Loucy (cell line): Measurements from ENCODE around the gene MICU2.

ENCODE experiments used
- H2AFZ ChIP-seq: fragments of 200-600 bp; sonication (generic); 2 replicates; pipeline ENCODE4 v1.6.0; 2016; ENCODE audit warnings: antibody characterized with exemption, mild to moderate bottlenecking, low read length, moderate library complexity
- H3F3A ChIP-seq: fragments of 200-600 bp; 2 replicates; pipeline ENCODE4 v1.6.0; 2016; ENCODE audit warnings: antibody characterized with exemption, low read depth, mild to moderate bottlenecking
- H3K27me3 ChIP-seq: fragments of 200-600 bp; sonication (generic); 2 replicates; pipeline ENCODE4 v1.6.1; 2014; ENCODE audit warnings: low read length, mild to moderate bottlenecking; ENCODE audit not compliant: insufficient read depth, poor library complexity, severe bottlenecking
- H3K36me3 ChIP-seq: fragments of 200-600 bp; sonication (generic); 2 replicates; pipeline ENCODE4 v1.6.1; 2016; ENCODE audit warnings: low read length; ENCODE audit not compliant: insufficient read depth
- H3K4me1 ChIP-seq: fragments of 200-600 bp; sonication (generic); 2 replicates; pipeline ENCODE4 v1.5.1; 2014; ENCODE audit warnings: low read length, mild to moderate bottlenecking; ENCODE audit not compliant: insufficient read depth, poor library complexity, severe bottlenecking
- H3K4me2 ChIP-seq: fragments of 200-600 bp; sonication (generic); 2 replicates; pipeline ENCODE4 v1.6.0; 2014; ENCODE audit warnings: antibody characterized with exemption, low read length, low read depth, mild to moderate bottlenecking; ENCODE audit not compliant: poor library complexity, severe bottlenecking
- H3K4me3 ChIP-seq: fragments of 200-600 bp; sonication (generic); 2 replicates; pipeline ENCODE4 v1.5.1; 2014; ENCODE audit warnings: low read length, mild to moderate bottlenecking, mixed read lengths; ENCODE audit not compliant: poor library complexity, severe bottlenecking
- H3K79me2 ChIP-seq: fragments of 200-600 bp; sonication (generic); 2 replicates; pipeline ENCODE4 v1.6.1; 2014; ENCODE audit warnings: low read length; ENCODE audit not compliant: insufficient read depth
- H3K9ac ChIP-seq: fragments of 200-600 bp; sonication (generic); 2 replicates; pipeline ENCODE4 v1.6.0; 2014; ENCODE audit warnings: mild to moderate bottlenecking, low read depth, low read length, moderate library complexity; ENCODE audit not compliant: poor library complexity, severe bottlenecking
- H3K9me2 ChIP-seq: fragments of 200-600 bp; sonication (generic); replicated peaks from 2 replicates; pipeline ENCODE4 v1.6.1; 2016; ENCODE audit warnings: low read depth, low read length, mixed read lengths
- H3K9me3 ChIP-seq: fragments of 200-600 bp; sonication (generic); 2 replicates; pipeline ENCODE4 v1.6.1; 2014; ENCODE audit warnings: mild to moderate bottlenecking, antibody characterized with exemption, low read length, low read depth; ENCODE audit not compliant: insufficient read depth
- H4K20me1 ChIP-seq: fragments of 200-600 bp; sonication (generic); 2 replicates; pipeline ENCODE4 v1.6.0; 2014; ENCODE audit warnings: antibody characterized with exemption, low read length, mild to moderate bottlenecking; ENCODE audit not compliant: insufficient read depth, poor library complexity, severe bottlenecking
- EZH2phosphoT487 ChIP-seq: fragments of 200-600 bp; IDR thresholded peaks from 2 replicates; pipeline ENCODE4 v1.6.1; 2018; ENCODE audit warnings: antibody characterized with exemption, mild to moderate bottlenecking, moderate library complexity, borderline replicate concordance
- TF ChIP-seq, protein P1 (sequence below): fragments of 200-600 bp; sonication (generic); conservative IDR thresholded peaks from 2 replicates; pipeline ENCODE4 v1.5.1; 2014; ENCODE audit warnings: mild to moderate bottlenecking, antibody characterized with exemption, low read length

Gene MICU2, protein sequence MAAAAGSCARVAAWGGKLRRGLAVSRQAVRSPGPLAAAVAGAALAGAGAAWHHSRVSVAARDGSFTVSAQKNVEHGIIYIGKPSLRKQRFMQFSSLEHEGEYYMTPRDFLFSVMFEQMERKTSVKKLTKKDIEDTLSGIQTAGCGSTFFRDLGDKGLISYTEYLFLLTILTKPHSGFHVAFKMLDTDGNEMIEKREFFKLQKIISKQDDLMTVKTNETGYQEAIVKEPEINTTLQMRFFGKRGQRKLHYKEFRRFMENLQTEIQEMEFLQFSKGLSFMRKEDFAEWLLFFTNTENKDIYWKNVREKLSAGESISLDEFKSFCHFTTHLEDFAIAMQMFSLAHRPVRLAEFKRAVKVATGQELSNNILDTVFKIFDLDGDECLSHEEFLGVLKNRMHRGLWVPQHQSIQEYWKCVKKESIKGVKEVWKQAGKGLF

DNA sequence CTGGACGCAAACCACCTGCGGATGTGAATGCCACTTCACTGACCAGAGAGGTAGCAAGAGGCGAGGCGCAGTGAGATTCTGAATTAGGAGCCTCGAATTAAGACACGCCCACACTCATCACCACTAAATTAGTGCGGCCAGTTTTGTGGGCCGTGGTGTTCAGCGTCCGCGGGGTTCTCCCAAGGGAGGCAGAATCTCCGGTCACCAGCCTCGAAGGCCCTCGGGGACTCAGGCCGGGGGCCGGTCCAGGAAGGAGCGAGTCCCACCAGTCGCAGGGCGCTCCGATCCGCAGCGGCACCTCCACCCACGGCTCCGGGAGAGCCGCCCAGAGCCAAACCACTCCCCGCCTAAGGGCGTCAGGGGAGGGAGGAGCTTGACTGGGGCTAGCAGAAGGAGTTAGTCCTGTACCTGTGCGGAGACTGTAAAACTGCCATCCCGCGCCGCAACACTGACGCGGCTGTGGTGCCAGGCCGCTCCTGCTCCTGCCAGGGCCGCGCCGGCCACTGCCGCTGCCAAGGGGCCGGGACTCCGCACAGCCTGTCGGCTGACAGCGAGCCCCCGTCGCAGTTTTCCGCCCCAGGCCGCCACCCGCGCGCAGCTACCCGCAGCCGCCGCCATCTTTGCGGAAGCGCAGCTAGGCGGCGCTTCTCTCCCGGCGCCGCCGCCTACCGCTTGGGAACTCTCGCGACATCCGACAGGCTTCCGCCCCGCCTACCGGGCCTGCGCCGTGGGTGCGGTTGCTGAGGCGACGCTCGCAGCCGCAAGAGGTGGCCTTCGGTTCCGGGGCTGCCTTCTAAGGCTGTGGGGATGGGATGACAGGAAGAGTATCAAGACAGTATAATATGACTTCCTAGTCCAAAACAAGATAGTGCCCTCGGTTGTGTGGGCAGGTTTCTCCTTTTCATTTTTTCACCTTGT is at the start of gene MICU2:
Gene MICU2 (minus strand): TSS at position 640 of the 918 bp plus-strand sequence. CDS start 22 bp downstream, at position 618.
- no peaks in the 10 kb centered on the region for H3K9me2 ChIP-seq
- H3K79me2 ChIP-seq: peaks cover 48% of the 10 kb centered on the region
- H3K9me3 ChIP-seq: no peaks in the 10 kb centered on the region
- H3K27me3 ChIP-seq: peaks cover 40% of the 10 kb centered on the region
- no peaks in the 10 kb centered on the region for H3K36me3 ChIP-seq
- peaks cover 37% of the 10 kb centered on the region for H3K4me1 ChIP-seq
- peak within 1 kb of the TSS; percentile 79 for H3K4me3 ChIP-seq
- H2AFZ ChIP-seq: peak within 1 kb of the TSS; percentile 80
- H3K4me2 ChIP-seq: peak within 1 kb of the TSS; percentile 81
- TF ChIP-seq, protein P1, sequence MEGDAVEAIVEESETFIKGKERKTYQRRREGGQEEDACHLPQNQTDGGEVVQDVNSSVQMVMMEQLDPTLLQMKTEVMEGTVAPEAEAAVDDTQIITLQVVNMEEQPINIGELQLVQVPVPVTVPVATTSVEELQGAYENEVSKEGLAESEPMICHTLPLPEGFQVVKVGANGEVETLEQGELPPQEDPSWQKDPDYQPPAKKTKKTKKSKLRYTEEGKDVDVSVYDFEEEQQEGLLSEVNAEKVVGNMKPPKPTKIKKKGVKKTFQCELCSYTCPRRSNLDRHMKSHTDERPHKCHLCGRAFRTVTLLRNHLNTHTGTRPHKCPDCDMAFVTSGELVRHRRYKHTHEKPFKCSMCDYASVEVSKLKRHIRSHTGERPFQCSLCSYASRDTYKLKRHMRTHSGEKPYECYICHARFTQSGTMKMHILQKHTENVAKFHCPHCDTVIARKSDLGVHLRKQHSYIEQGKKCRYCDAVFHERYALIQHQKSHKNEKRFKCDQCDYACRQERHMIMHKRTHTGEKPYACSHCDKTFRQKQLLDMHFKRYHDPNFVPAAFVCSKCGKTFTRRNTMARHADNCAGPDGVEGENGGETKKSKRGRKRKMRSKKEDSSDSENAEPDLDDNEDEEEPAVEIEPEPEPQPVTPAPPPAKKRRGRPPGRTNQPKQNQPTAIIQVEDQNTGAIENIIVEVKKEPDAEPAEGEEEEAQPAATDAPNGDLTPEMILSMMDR: no peak
- TF ChIP-seq EZH2phosphoT487: no peak
- peak within 1 kb of the TSS; percentile 73 for H3K9ac ChIP-seq
- no peaks in the 10 kb centered on the region for H3F3A ChIP-seq
- peaks cover 11% of the 10 kb centered on the region for H4K20me1 ChIP-seq

DNA sequence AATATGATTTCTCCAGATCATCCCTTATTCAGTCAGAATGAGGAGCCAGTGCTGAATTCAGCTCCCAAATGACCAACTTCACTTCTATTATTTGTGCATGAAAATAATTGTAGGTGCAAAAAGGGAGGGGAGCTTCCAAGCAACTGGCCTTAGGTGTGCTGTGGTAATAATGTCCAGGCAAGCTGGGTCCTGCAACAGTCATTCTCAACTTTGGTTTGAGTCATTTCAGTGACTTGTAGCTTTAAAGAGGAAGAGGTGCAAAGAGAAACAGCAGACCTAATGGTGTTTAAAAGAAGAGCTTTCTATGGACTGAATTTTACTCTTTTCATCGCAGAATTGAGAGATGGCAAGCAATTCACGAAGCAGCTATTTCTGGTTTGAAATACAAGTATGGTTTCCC is 37.7 kb upstream of the MICU2 start:
- H3K4me2 ChIP-seq: no peak overlapping the region
- H3K79me2 ChIP-seq: no peaks in the 10 kb centered on the region
- no peak overlapping the region for H2AFZ ChIP-seq
- no peaks in the 10 kb centered on the region for H3K9me2 ChIP-seq
- no peaks in the 10 kb centered on the region for H3K36me3 ChIP-seq
- no peaks in the 10 kb centered on the region for H3K27me3 ChIP-seq
- TF ChIP-seq, protein P1: no peak
- TF ChIP-seq EZH2phosphoT487: no peak
- H3F3A ChIP-seq: no peaks in the 10 kb centered on the region
- H3K9me3 ChIP-seq: no peaks in the 10 kb centered on the region
- no peak overlapping the region for H3K4me3 ChIP-seq
- H3K9ac ChIP-seq: no peak overlapping the region
- no peaks in the 10 kb centered on the region for H3K4me1 ChIP-seq
- no peaks in the 10 kb centered on the region for H4K20me1 ChIP-seq

DNA sequence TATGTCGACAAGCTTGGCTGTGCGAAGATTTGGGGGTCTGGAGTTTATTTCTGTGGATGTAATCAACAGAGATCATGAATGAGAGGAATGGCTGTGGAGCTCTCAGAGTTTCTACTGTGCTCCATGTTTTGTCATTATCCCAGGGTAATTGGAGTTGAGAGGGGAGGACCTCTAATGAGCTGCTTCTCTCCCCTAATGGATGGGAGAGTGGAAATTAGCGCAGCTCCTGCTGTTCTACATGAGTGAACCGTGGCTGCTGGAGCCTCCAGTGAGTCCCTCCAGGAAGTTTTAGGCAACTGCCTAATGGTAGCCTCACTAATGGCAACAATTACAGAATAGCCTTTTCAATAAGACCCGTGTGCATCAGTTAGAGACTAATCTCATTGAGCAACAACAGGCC is 35.6 kb upstream of the MICU2 start:
- no peaks in the 10 kb centered on the region for H3K9me2 ChIP-seq
- TF ChIP-seq, protein P1: no peak
- no peak for TF ChIP-seq EZH2phosphoT487
- H3K4me2 ChIP-seq: no peak overlapping the region
- no peak overlapping the region for H3K9ac ChIP-seq
- H3K4me1 ChIP-seq: no peaks in the 10 kb centered on the region
- H3K9me3 ChIP-seq: no peaks in the 10 kb centered on the region
- no peak overlapping the region for H2AFZ ChIP-seq
- H4K20me1 ChIP-seq: no peaks in the 10 kb centered on the region
- no peaks in the 10 kb centered on the region for H3K36me3 ChIP-seq
- H3K27me3 ChIP-seq: no peaks in the 10 kb centered on the region
- H3K79me2 ChIP-seq: no peaks in the 10 kb centered on the region
- H3K4me3 ChIP-seq: no peak overlapping the region
- H3F3A ChIP-seq: no peaks in the 10 kb centered on the region
